ENCODE results near the gene MYORG.
A peak's percentile ranks its signal among the peaks of the same experiment; 100 is the strongest.

Gene MYORG

DNA sequence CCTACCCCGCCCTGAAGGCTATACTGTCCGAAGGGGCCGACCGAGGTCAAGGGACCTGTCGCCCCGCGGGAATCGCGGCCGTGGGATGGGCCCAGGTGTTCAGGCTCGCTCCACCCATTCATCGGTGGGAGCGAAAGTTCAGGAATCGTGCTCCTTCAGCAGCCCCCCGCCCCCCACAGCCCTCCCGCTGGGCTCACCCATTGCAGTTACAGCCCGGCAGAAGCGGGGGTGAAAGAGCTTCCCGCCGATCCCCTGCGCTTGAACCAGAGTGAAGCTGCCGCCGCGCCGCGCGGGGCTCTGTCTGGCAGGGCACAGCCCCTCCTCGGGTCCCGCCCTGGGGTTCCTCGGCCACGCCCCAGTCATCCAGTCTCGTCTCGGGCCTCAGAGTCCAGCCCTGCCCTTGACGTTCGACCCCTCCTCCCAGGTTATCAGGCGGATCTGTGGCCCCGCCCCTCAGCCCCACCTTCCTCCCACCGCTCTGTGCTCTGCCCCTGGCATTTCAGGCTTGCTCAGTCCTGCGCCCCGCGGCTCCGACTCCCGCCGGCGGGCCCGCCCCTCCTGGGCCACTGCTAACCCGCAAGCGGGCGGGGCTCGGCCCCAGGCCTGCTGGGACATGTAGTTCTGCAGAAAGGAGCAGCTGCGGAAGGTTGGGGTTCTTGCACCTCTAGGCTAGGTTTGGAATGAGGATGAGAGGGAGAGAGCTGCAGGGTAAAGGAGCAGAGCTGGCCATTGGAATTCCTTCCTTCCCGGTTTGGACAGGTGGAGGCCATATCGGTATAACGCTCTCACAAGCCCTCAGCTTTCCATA lies at the start of gene MYORG:
Gene MYORG, minus strand, starts transcription at position 303 of the 808 bp plus-strand sequence. CDS start 3,955 bp downstream, outside the sequence.
- DNase-seq: peak; percentile 86 to 95 (median 91)

DNA sequence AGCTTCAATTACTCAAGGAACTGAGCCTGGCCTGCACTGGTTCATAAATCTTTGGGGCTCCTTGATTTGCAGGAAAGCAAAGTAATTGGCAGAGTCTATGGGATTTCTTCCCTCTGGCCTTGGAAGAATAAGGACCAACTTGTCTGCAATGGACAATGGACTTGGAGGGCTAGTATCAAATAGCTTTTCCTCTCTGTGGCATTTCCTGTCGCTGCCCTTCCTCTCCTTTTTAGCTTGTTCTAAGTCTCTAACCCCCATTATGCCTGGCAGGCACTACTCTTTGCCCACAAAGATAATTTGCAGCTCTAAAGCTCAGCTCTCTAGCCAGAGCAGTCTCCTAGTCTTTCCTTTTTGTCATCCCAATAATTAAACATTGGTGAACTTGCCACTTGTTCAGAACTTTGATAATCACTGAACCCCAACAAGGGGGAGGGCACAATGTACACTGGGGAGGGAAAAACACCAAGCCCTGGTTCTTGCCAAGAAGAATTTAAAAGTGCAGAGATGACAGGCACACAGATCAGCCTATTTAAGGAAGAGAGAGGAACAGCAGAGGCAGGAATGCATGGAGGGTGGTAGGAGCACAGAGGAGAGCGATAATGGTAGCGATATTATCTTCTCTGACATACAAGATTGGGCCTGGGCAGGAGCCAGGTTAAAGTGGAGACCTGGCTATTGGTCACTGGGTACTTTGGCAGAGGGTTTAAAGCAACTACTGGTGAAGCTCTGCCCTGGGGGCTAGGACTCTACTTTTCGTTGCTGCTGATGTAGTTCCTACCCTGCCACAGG lies 43.2 kb upstream of the MYORG start:
- no peak for DNase-seq

DNA sequence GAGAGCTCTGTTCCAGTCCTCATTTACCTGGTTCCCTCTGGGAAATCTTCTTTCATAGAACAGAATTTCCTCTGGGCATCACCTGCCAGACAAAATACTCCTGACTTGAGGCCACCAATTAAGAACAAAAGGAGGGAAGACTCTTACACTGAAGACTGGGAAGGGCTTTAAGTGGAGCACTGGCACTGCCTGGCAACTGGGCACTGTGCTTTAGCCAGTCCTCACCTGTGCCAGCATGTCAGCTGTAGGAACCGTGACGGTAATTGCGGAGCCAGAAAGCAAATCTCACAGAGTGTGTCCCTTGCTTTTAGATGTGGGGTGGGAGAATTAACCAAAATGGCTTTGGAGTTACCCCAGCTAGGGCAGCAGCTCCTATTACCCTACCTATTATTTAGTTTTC lies 41.0 kb upstream of the MYORG start:
- DNase-seq: peak; percentile 63 to 90 (median 77)

DNA sequence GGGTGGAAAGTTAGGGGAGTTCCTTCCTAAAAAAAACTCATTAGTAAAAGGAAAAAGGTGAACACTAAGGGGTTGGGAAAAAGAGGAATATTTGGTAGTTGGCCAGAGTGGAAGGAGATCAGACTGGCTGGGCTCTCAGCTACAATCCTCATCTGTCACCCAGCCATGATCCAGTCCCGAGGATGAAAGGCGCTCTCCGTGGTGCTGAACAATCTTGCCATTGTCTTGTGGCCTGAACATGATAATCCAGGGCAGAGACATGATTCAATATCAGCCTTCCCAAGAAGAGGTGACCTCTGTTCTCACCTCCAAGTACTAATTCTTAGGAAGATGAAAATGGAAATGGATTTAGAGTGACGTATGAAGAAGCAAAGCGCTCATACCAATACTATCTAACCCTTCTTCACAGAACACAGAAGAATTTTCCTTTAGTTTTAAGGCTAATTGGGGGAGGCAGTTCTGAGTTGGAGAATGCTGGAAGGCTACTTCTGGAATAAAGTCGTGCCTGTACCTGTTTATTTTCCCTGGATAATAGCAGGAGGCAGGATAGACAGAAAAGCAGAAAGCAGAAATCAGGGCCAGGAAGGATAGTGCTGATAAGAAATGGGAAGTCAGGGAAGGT lies 36.6 kb upstream of the MYORG start:
- DNase-seq: no peak

DNA sequence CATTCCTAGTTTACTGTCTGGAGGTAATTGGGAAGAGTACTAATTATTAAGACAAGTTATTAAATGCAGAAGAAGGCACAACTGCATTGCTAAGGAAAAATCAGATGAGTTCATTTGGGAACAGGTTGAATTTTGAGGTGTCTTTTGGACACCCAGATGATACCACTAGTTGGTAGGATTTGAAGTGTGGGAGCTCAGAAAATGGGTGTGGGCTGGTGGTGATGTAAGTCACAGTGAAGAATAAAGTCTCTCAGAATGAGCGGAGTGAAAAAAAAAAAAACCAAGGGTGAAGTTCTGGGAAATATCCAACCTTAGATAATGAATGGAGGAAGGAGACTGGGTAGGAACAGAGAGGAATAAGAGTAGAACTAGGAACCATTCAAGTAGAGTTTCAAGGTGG lies 35.6 kb upstream of the MYORG start:
- DNase-seq: no peak

DNA sequence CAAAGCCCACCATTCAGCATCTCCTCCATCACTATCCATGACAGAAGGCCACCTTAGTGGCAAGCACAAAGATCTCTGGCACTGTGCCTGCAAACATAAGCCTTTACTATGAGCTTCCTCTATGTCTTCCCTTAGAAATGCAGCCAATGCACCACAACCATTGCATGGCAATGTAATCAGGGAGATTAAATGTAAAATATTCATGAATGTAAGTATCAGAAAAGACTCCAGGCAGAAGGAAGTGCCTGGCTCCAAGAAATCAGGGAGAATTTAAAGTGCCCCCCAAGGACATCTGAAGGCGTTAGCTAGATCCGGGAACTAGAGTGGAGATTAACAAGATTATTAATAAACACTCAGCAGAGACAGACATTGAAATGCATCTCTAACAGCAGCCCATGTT lies 32.5 kb upstream of the MYORG start:
- DNase-seq: no peak

DNA sequence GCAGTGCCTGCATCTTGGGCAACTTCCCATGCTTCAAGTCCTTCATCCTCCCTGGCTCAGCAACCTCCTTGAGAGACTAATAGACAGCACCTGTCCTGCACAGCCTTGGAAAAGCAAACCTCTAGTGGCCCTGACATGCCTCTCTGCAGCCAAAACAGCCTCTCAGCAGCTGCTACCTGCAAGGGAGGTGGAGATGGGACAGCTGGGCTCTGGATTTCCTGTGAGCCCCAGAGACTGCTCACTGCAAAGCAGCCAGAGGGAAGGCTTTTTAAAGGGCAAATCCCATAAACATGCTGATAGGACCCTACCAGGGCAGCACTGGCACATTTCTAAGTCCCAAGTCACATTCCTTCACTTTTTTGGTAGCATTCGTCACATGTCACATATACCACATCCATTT lies 31.5 kb upstream of the MYORG start:
- DNase-seq: peak in 1 of 3 experiments; percentile 26

DNA sequence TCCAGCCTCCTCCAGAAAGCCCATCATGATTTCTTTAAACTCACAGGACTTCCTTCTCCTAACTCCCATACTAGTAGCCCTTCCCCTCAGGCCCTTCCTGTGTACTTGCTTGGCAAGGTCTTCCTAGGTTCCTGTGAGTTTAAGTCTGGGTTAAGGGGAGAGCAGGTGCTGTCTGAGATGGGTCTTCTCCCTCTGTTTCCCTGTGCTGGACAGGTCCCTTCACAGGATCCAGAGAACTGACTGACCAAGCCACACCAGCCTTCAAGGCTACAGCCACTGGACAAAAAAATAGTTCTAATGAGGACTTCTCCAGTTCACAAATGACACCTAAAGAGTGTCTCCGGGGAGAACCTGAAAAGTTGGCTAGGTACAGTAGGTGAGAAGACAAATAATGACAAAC lies 29.5 kb upstream of the MYORG start:
- DNase-seq: no peak

DNA sequence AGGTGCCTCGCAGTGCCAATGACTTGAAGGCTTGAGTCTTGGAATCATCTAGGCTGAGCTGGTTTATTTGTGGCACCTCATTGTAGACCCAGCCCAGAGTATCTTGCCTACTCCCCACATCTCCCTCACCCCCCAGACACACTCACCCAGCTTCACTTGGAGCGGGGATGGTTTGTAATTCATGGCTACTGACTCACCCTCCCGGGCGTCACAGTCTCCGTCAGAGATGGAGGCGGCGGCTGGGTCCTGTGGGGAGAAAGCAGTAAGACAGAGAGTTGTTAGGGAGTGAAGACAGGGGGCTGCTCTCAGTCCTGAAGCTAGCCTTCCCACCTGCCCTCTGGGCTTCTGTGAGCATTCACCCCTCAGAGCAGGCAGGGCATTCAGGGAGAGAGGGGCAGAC lies 29.0 kb upstream of the MYORG start:
- no peak for DNase-seq

DNA sequence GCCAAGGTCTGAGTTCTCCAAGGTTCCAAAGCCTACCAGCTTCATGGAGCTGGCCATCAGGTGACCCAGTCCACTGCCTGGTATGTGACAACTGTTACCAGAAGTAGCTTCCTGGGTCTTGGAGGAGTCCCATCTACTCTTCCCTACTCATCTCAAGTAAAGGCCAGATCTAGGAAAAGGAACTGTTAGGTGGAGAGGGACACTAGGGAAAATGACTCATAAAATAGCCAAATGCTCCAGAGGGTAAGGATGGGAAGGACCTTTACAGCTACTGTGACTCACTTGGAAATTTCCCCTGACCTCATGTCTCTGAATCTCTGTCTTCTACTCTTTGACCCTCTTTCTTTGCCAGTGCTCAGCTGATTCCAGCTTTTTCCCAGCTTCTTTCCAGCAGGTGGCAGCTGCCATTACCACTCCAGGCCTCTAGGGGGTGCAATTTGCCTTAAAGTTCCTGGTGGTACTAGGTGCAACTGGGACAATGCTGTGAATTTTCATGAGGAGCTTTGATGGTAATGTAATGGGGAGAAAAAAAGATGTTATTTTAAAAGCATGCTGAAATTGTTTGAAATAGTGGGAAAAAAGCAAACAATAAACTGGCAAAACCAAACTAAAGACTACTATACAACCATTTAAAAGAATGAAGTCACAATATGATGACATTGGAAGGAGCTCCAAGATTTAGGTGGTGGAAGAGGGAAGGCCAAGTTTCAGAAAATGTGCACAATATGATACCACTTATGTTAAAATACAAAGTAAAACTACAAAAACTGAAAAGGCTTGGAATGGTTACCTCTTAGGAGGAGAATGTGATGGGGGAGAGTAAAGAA lies 27.1 kb upstream of the MYORG start:
- peak; percentile 16 to 71 (median 63) for DNase-seq

DNA sequence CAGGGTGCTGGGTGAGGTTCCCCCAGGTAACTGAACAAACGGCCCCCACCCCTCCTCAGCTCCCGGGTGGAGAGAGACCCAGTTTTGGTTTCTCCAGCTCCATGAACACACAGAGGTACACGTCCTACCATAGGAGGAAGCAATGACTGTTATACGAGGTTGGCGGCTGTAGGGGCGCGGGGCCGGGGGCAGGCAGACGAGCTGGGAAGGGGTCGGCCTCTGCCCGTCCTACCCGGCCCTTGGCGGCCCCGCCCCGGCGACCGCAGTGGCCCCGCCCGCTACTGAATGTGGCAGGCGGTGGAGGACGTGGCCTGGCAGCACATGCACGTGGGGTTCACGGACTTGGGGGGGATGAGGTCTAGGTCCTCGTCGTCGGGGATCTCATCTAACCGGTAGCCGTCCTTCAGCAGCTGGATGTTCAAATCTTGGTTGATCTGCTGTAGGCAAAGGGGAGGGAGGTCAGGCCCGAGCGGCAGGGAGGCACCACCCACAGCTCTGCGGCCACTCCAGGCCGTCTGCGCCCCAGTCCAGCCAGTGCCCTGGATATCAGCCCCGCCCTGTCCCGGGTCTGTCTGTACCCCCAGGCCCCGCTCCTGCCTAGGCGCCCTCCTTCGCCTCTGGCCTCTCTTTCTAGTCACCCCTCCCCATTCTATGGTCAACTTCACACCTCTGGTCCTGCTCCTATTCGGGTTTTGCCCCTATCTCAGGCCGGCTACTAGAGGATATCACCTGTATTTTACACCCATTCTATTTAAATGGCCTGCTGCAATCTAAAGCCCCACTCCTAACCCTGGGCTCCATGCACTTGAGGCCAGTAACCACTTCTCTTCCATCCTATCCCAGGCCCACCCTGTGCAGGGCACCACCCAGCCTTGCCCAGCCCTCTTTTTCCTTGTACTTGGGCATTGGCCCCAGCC lies 24.2 kb upstream of the MYORG start:
- no peak for DNase-seq

DNA sequence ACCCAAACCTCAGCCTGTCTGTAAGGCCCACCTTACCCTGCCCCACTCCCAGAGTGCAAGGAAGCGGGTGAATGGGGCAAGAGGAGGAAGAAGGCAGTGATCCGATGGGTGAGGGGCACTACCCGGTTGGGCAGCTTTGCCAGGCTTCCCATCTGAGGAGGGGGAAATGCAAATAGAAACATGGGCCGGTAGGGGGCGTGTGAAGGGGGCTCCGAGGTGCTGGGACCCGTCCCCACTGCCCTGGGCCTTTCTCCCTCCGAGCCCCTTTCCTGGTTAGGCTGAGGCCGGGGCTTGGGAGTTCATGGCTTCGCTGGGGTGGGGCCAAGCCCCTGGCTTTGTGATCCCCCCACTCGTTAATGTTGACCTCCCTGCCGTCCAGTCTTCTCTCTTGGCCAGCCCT lies 23.6 kb upstream of the MYORG start:
- DNase-seq: no peak

DNA sequence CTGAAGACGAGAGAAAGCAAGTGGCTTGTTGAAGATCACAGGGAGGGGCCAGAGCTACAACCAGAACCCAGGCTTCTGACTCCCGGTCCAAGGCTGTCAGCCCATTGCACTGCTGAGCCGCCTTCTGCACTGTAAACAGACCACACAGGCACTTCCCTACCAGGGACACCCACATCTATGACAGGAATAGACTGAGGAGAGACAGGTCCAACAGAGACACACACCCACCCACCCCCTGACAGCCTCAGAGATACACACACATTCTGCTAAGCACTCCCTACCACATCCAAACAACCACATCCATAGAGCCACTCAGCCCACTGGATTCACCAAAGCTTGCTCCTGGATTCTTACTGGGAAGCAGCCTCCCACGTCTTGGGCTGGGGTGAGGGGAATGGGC lies 23.0 kb upstream of the MYORG start:
- no peak for DNase-seq

DNA sequence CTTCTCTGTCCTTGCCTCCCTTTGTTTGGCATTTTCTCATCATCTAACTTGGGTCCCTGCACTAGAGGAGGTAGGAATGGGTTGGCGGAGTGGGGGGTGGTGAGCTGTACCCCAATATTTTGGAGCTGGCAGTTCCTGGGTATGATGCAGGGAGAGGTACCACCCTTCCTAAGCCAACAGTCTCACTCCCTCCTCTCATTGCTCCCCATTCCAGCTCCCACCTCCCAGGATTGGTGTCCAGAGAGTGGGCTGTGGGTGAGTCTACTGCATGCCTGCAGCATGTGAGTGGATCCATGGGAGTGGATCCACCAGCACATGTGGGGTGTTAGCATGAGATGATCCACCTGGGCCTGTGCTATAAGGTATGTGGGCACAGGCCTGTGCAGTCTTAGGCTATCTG lies 22.2 kb upstream of the MYORG start:
- no peak for DNase-seq

DNA sequence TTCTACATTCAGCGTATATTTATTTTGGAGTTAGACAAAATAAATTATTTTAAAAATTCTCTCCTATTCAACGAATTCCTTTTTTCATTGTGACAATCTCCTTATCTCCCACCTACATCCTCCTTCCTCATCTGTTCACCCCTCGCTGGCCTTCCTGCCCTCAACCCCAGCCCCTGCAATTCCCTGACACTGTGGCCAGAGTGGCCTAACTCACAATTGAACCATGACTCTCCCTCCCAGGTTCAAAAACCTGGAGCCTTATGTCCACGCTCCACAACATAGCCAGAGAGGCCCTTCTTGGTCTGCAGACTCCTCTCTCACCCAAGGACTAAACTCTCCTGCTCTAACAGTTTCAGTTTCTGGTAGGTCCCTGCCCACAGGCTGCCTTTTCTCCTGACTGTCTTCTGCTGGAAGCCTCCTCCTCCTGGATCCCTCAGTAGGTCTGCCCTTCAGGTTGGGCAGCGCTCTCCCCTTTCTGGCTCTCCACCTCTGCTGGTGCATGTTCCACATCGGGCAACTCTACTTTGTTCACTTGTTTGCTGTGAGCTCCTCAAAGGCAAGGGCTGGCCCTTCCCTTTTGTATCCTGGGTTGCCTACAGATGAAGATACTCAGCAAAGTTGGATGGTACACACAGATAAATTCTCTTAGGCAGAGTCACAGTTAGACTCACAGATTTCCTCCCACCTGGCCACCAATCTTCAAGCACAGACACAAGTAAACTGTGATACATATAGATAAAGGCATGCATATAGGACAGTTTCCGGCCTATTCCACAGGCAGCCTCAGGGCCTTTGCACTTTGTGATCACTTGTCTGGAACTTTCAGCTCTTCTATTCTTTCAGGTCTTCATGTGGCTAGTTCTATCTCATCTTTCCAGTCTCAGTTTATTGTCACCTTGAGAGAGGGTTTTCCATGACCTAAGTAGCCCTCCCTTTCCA lies 19.8 kb upstream of the MYORG start:
- DNase-seq: no peak

DNA sequence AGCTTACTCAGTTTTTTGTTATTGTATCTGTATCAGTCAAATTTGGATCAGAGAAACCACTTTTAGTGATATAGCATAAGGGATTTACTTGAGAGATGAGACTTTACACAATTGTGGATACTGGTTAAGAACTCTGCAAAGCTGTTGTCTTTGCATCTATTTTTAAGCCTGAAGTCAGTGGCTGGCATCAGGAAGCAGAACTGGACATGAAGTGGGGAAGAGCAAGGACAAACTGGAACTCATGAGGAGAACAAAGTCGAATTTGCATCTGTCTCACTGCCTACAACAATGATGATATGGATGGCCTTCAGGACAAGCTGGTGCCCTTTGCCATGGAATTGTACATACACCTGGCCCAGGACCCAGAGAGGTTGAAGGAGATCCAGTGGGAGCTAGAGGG lies 15.8 kb upstream of the MYORG start:
- DNase-seq: no peak

DNA sequence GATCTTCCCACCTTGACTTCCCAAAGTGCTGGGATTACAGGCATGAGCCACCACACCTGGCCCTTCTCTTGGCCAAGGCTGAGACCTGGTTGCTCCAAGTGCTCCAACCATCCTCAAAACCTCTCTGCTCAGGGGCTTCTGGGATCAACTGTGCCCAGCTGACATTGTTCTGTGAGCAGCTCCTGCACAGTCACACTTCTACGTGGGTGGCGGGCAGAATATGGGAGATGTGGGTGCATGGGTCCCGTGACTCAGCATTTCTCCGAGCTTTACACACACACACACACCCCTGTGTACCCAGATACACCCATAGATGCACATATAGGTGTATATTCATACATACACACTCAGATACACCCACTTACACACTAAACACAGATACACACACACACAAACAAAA lies 10.5 kb upstream of the MYORG start:
- no peak for DNase-seq

DNA sequence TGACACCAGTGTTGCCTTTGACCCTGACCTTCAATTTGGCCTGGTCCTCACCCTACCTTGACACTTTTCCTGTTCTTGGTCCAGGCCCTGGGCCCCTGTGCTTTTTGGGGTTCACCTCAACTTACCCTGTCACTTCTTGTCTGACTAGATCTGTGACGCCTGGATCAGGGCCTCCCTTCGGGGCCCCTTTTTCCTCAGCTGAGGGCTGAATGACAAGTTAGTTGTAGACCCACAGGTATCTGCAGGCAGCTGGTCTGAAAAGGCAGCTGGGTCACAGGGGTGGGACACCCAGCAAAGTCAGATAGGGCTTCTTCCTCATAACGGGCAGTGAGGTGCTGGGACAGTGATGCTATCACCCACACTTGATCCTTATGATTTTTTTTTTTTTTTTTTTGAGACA lies 10.0 kb upstream of the MYORG start:
- no peak for DNase-seq

DNA sequence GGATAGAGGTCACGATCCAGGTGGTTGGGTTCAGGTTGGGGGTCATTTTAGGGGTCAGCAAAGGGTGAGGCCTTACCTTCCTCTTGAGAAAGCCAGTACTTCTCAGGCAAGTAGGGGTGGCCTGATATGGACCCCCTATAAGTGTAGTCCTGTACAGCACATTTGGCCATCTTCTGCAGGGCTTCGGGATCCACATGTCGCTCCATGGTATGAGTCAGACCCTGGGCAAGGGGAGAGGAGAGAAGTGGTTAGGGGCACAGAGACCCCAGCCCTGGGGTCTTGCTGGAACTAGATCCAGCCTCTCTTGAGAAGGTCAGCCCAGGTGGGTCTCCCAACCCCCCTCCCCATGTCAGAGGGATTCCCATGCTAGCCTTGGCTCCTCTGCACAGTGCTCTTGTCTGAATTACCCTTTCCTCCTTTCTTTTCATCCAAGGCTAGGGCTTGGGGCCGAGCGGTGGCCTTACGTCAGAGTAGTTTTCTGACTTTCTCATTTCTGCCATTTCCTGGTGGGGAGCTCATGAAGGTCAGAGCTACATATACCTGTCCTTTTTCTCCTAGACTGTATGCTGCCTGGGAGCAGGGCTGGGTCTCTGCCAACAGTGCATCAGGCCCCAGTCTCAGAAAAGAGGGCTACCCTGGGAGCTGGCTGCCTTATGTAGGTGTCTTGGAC lies 9.0 kb upstream of the MYORG start:
- no peak for DNase-seq
